Lower leg skin (tissue), 3 donors: Measurements from ENCODE around the gene AKAP12.

Experiments
- POLR2A ChIP-seq, 2 donors: fragments of 450-650 bp; IDR thresholded peaks; one replicate each; pipeline ENCODE4 v1.6.1; 2016 to 2017; ENCODE audit warnings: antibody characterized with exemption in 2 of 2, mild to moderate bottlenecking in 1 of 2, moderate library complexity in 1 of 2
- TF ChIP-seq, protein P1 (sequence below), 3 donors: fragments of 450-650 bp; IDR thresholded peaks; one replicate each; pipeline ENCODE4 v1.5.1; 2016; ENCODE audit warnings: antibody characterized with exemption in 3 of 3, mild to moderate bottlenecking in 3 of 3, moderate library complexity in 2 of 3

GRCh38 chr6:151219192-151219591 is 20.6 kb upstream of the AKAP12 start:
- TF ChIP-seq, protein P1, sequence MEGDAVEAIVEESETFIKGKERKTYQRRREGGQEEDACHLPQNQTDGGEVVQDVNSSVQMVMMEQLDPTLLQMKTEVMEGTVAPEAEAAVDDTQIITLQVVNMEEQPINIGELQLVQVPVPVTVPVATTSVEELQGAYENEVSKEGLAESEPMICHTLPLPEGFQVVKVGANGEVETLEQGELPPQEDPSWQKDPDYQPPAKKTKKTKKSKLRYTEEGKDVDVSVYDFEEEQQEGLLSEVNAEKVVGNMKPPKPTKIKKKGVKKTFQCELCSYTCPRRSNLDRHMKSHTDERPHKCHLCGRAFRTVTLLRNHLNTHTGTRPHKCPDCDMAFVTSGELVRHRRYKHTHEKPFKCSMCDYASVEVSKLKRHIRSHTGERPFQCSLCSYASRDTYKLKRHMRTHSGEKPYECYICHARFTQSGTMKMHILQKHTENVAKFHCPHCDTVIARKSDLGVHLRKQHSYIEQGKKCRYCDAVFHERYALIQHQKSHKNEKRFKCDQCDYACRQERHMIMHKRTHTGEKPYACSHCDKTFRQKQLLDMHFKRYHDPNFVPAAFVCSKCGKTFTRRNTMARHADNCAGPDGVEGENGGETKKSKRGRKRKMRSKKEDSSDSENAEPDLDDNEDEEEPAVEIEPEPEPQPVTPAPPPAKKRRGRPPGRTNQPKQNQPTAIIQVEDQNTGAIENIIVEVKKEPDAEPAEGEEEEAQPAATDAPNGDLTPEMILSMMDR (IDR thresholded peaks at IDR 0.05), result no peak
- TF ChIP-seq POLR2A (IDR thresholded peaks at IDR 0.05), result no peak
